Lower lobe of right lung (tissue), 2 donors: ENCODE data around the gene ROPN1B. TPM values are rescaled to one million over a fixed set of nuclear protein-coding genes. Genes with fewer than 3 reads are reported as not detected.
"Not testable (repeated sequence)": the region's sequence is repeated elsewhere in the genome, so short reads cannot be mapped to it uniquely, and the experiment has no call there.

ENCODE experiments used
- ATAC-seq, 2 donors: fragments of 200-7000 bp; cut with Tn5 transposase; one replicate each; pipeline ENCODE4 v1.9.1; 2020 to 2022; ENCODE audit warnings: mild to moderate bottlenecking in 2 of 2, moderate library complexity in 2 of 2
- DNase-seq: peaks from one replicate; pipeline ENCODE4 v3.0.0-alpha.2; 2020
- H3K27ac ChIP-seq: fragments of 200-600 bp; one replicate; pipeline ENCODE4 v1.8.0; 2022
- H3K27me3 ChIP-seq: fragments of 200-600 bp; one replicate; pipeline ENCODE4 v1.8.0; 2022; ENCODE audit warnings: low read depth
- H3K36me3 ChIP-seq: fragments of 200-600 bp; one replicate; pipeline ENCODE4 v1.8.0; 2022; ENCODE audit warnings: mild to moderate bottlenecking
- H3K4me1 ChIP-seq: fragments of 200-600 bp; one replicate; pipeline ENCODE4 v1.8.0; 2022
- H3K4me3 ChIP-seq: fragments of 200-600 bp; one replicate; pipeline ENCODE4 v1.8.0; 2022; ENCODE audit warnings: mild to moderate bottlenecking
- H3K9me3 ChIP-seq: fragments of 200-600 bp; one replicate; pipeline ENCODE4 v1.8.0; 2022
- intact Hi-C: fragments of 100-400 bp; cut with DNase I; formaldehyde crosslinking; loops from one replicate; pipeline ENCODE4 v1.11.0; 2022
- total RNA-seq: library from RNA; stranded (reverse); fragmentation: NEBNext Ultra II Directional; extraction: Animal tissue kit (Norgen Biotek cat#: 25700); gene quantifications from one replicate; pipeline ENCODE4 v1.2.1, GENCODE V29; 2021
- TF ChIP-seq, protein P1 (sequence below): fragments of 200-600 bp; IDR thresholded peaks from one replicate; pipeline ENCODE4 v1.8.0; 2022; ENCODE audit warnings: antibody characterized with exemption, mild to moderate bottlenecking
- donor health status: DM: no; HTN: yes; CAD: no; lungs with severe emphysema.

The ROPN1B gene
- total RNA-seq, 1 donor from 2014 or later, result 0.50 TPM

DNA sequence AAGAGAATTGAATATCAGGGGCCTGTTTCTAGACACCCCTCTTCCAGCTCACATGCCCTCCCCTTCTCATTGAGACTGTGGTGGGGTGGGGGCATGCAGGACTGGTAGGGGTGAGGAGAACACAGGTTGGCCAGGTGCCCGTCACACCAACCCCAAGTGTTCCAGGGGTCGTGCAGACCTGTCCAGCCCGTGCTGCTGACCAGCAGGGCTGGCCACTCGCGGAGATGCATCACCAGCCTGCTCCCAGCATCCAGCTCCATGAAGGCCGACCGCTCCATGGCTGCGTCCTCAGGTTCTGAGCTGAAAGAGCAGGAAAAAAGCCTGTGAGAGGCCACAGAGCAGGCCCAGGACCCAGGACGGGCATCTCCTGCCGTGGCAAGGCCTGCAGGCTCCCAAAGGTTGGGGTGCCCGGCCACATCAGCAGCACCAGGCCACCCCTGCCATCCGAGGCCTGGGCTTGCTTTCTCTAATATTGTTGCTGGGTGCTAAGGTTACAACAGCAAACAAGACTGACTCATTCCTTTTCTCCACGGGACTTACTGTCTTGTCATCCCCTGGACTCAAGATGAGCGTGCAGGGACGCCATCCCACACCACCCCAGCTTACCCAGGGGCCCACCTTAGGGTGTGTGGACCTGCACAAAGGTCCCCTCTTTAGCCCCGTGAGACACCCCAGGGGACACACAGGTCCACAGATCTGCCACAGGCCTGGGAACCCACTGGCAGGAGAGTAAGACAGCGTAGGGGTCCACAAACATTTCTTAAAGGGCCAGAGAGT, 35.4 kb upstream of the ROPN1B start:
- H3K4me3 ChIP-seq, intact Hi-C loops, H3K4me1 ChIP-seq, H3K27me3 ChIP-seq, ATAC-seq, H3K36me3 ChIP-seq, H3K27ac ChIP-seq, DNase-seq, H3K9me3 ChIP-seq: not testable (repeated sequence)

DNA sequence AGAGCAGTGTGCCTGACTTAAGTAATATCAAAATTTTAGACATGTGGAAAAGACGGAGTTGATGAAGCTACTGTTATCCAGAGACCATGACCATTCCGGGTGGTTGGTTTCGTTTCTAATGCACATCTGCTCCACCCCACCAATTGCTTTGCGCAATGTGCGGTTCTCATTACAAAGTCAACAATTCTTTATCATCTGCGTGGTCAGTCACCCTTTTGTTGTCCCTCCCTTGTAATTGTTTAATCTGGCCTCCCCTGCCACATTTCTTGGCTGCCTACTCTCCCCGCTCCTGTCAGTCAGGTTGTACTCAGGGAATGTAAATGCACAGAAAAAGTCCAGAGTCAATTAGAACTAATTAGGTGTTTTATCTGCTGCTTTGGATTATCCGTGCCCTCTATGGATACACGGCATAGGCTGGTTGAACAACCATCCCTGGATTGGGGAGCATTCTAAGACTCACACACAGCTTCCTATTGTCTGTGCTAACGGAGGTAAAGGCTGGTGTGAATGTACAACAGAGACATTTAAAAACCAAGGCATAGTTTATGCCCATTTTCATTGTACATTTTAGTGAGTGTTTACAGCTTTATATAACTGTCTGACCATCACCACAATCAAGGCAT, 33.6 kb upstream of the ROPN1B start:
- DNase-seq, H3K4me3 ChIP-seq, H3K27me3 ChIP-seq, H3K9me3 ChIP-seq, H3K36me3 ChIP-seq, H3K27ac ChIP-seq, intact Hi-C loops, H3K4me1 ChIP-seq: not testable (repeated sequence)
- ATAC-seq, result peak; percentile 64 to 68

DNA sequence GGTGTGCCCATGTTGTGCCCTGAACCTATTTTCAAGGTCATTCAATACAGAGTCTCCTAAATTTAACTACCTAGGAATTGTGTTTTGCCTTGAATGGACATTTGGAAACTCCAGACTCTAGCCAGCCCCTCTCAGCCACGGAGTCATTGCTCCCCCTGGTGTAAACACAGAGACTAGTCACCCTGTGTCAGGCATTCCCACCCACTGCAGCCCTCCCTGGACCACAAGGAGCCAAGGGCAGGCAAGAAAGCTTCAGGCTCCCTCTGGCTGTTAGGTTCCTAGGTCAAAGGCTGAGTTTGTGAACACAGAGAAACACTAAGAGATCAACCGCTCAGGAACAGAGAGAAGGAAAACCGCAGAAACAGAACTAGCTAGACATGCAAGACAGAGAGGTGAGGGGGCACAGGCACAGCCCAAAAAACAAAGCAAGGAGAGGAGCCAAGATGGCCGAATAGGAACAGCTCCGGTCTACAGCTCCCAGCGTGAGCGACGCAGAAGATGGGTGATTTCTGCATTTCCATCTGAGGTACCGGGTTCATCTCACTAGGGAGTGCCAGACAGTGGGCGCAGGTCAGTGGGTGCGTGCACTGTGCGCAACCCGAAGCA, 32.7 kb upstream of the ROPN1B start:
- intact Hi-C loops, DNase-seq, H3K4me1 ChIP-seq, H3K9me3 ChIP-seq, H3K27me3 ChIP-seq, H3K27ac ChIP-seq, H3K4me3 ChIP-seq, H3K36me3 ChIP-seq: not testable (repeated sequence)
- ATAC-seq, result peak; percentile 87 to 90
- TF ChIP-seq, protein P1, sequence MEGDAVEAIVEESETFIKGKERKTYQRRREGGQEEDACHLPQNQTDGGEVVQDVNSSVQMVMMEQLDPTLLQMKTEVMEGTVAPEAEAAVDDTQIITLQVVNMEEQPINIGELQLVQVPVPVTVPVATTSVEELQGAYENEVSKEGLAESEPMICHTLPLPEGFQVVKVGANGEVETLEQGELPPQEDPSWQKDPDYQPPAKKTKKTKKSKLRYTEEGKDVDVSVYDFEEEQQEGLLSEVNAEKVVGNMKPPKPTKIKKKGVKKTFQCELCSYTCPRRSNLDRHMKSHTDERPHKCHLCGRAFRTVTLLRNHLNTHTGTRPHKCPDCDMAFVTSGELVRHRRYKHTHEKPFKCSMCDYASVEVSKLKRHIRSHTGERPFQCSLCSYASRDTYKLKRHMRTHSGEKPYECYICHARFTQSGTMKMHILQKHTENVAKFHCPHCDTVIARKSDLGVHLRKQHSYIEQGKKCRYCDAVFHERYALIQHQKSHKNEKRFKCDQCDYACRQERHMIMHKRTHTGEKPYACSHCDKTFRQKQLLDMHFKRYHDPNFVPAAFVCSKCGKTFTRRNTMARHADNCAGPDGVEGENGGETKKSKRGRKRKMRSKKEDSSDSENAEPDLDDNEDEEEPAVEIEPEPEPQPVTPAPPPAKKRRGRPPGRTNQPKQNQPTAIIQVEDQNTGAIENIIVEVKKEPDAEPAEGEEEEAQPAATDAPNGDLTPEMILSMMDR, result peak; percentile 41

DNA sequence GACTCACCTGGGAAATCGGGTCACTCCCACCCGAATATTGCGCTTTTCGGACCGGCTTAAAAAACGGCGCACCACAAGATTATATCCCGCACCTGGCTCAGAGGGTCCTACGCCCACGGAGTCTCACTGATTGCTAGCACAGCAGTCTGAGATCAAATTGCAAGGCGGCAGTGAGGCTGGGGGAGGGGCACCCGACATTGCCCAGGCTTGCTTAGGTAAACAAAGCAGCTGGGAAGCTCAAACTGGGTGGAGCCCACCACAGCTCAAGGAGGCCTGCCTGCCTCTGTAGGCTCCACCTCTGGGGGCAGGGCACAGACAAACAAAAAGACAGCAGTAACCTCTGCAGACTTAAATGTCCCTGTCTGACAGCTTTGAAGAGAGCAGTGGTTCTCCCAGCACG, 32.1 kb upstream of the ROPN1B start:
- H3K4me3 ChIP-seq, H3K9me3 ChIP-seq, H3K4me1 ChIP-seq, H3K36me3 ChIP-seq, DNase-seq, ATAC-seq, intact Hi-C loops, H3K27ac ChIP-seq, H3K27me3 ChIP-seq: not testable (repeated sequence)

DNA sequence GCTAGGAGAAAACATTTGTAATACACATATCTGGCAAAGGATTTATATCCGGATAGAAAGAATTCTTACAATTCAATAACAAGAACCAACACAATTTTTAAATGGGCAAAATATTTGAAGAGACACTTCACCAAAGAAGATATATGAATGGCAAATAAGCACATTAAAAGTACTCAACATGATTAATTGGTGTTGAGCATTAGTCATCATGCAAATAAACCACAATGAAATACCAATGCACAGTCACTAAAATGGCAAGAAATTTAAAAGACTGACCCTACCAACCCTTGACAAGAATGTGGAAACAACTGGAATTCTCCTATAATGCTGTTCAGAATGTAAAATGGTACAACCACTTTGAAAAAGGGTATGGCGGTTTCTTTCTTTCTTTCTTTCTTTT, 21.2 kb upstream of the ROPN1B start:
- intact Hi-C loops, H3K36me3 ChIP-seq, H3K9me3 ChIP-seq, H3K27me3 ChIP-seq, H3K27ac ChIP-seq, H3K4me1 ChIP-seq, DNase-seq, H3K4me3 ChIP-seq, ATAC-seq: not testable (repeated sequence)

DNA sequence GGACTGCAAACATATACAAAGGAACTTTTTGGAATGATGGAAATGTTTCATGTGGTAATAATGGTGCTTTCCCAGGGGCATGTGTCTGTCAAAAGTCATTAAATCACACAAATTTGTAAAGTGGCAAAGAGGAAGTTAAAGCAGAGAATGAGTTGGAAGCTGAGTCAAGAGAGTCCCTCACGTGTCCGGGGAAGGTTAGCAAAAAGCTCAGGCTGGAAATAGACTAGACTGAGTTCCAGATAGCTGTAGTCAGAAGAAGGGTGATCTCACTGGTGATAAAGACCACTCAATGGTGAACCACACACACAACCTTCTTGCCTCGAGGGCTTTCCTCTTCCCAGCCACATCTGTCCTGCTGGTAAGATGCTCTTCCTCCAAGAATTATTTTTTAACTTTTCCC, 20.1 kb upstream of the ROPN1B start:
- H3K36me3 ChIP-seq, H3K27ac ChIP-seq, H3K4me1 ChIP-seq, ATAC-seq, DNase-seq, intact Hi-C loops, H3K9me3 ChIP-seq, H3K4me3 ChIP-seq, H3K27me3 ChIP-seq: not testable (repeated sequence)

DNA sequence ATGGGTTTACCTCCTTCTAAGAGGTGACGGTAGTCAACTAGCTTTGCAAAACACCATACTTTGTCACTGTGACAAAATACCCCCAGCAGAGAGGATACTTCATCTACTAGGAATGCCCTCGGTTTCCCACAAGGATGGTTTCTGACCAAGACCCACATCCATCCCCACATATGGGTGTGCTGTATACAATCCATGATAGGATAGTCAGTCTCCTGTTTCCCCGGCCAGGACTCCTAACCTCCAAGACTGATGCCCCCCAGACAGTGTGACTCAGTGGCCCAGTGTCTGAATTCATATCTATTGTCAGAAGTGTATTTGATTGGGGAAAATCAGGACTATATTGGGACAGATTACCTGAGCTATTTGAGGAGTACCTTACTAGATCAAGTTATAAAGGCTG, 17.8 kb upstream of the ROPN1B start:
- H3K27me3 ChIP-seq, result peaks cover 13% of the 10 kb centered on the region
- H3K36me3 ChIP-seq, H3K4me1 ChIP-seq, H3K9me3 ChIP-seq, H3K27ac ChIP-seq, ATAC-seq, intact Hi-C loops, H3K4me3 ChIP-seq, DNase-seq: not testable (repeated sequence)

DNA sequence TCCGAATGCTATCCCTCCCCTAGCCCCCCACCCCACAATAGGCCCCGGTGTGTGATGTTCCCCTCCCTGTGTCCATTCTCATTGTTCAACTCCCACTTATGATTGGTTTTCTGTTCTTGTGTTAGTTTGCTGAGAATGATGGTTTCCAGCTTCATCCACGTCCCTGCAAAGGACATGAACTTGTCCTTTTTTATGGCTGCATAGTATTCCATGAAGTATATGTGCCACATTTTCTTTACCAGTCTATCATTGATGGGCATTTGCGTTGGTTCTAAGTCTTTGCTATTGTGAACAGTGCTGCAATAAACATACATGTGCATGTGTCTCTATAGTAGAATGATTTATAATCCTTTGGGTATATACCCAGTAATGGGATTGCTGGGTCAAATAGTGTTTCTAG, 12.0 kb upstream of the ROPN1B start:
- H3K27ac ChIP-seq, H3K36me3 ChIP-seq, intact Hi-C loops, H3K4me1 ChIP-seq, ATAC-seq, H3K9me3 ChIP-seq, H3K4me3 ChIP-seq, DNase-seq: not testable (repeated sequence)
- peaks cover 34% of the 10 kb centered on the region for H3K27me3 ChIP-seq
